K562 (cell line): ENCODE data around the gene TMEM208.

Experiments used
- GABPB1 ChIP-seq: sonication (generic); formaldehyde crosslinking; IDR thresholded peaks from 2 replicates; pipeline ENCODE4 v1.8.0; 2022; ENCODE audit warnings: mild to moderate bottlenecking, missing genetic modification reagents
- ZNF140 ChIP-seq: fragments of 250-450 bp; sonication (Bioruptor Pico); IDR thresholded peaks from 2 replicates; pipeline ENCODE4 v1.8.0; 2021; ENCODE audit warnings: moderate library complexity, mild to moderate bottlenecking, inconsistent platforms
- ZNF830 ChIP-seq: fragments of 250-450 bp; sonication (Bioruptor Pico); IDR thresholded peaks from 2 replicates; pipeline ENCODE4 v1.5.0; 2021; ENCODE audit warnings: mild to moderate bottlenecking

DNA sequence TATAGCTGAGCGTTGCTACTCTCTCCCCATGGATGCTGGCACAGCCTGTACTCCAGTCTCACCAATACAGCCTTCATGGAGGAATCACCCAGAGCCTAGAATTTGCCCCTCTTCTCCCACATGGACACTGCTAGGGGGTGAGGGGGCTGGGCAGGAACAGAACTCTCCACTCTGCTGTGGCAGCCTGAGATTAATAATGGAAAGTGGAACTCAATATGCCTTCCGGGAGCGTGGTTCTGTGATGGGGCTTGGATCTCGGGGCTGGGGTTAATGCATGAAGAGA is 23.1 kb downstream of the TMEM208 start:
- TF ChIP-seq GABPB1, result no peak
- no peak for TF ChIP-seq ZNF140
- no peak for TF ChIP-seq ZNF830 (CRISPR knock-in tag)
